GM06990 (cell line): Measurements from ENCODE around the gene HOOK1.

Experiments
- DNase-seq: peaks from one replicate; pipeline ENCODE4 v3.0.0-alpha.2; 2011; ENCODE audit not compliant: insufficient read length; ENCODE audit errors: extremely low read depth
- H3K27me3 ChIP-seq: replicated peaks from 2 replicates; pipeline ENCODE4 v1.6.0; 2011; ENCODE audit warnings: low read length; ENCODE audit not compliant: control insufficient read depth, insufficient read depth
- H3K36me3 ChIP-seq: 2 replicates; pipeline ENCODE4 v1.5.1; 2011; ENCODE audit warnings: low read length; ENCODE audit not compliant: control insufficient read depth, insufficient read depth
- H3K4me3 ChIP-seq: replicated peaks from 2 replicates; pipeline ENCODE4 v1.5.1; 2011; ENCODE audit warnings: low read depth, mild to moderate bottlenecking, control low read depth, low read length
- CTCF ChIP-seq: IDR thresholded peaks from 2 replicates; pipeline ENCODE4 v1.5.1; 2011; ENCODE audit warnings: low read length, control low read depth, mild to moderate bottlenecking, inconsistent platforms; ENCODE audit not compliant: insufficient read depth, poor library complexity, severe bottlenecking

The HOOK1 gene

GRCh38 chr1:59798600-59798999 lies 16.1 kb upstream of the HOOK1 start:
- no peak for TF ChIP-seq CTCF
- no peak for DNase-seq
- Histone ChIP-seq H3K36me3 (no peaks in the 10 kb centered on the region), H3K4me3 (no peak overlapping the region), H3K27me3 (no peaks in the 10 kb centered on the region)

GRCh38 chr1:59803458-59804038 lies 11.2 kb upstream of the HOOK1 start:
- no peak for TF ChIP-seq CTCF
- DNase-seq, result no peak

GRCh38 chr1:59804301-59804700 lies 10.4 kb upstream of the HOOK1 start:
- DNase-seq, result no peak
- H3K36me3 ChIP-seq, result no peaks in the 10 kb centered on the region
- TF ChIP-seq CTCF, result no peak

More at GRCh38 chr1:59803458-59804038, 11.2 kb upstream of the HOOK1 start:
- Histone ChIP-seq H3K4me3 (no peak overlapping the region), H3K27me3 (no peaks in the 10 kb centered on the region), H3K36me3 (no peaks in the 10 kb centered on the region)

GRCh38 chr1:59805554-59805953 lies 9.2 kb upstream of the HOOK1 start:
- Histone ChIP-seq H3K36me3 (no peaks in the 10 kb centered on the region), H3K27me3 (no peaks in the 10 kb centered on the region), H3K4me3 (no peak overlapping the region)
- DNase-seq, result no peak
- TF ChIP-seq CTCF, result no peak

More at GRCh38 chr1:59804301-59804700, 10.4 kb upstream of the HOOK1 start:
- Histone ChIP-seq H3K27me3 (no peaks in the 10 kb centered on the region), H3K4me3 (no peak overlapping the region)

- Histone ChIP-seq H3K36me3 (no peaks in the 10 kb centered on the region), H3K27me3 (no peaks in the 10 kb centered on the region), H3K4me3 (peak overlapping the region; percentile 70)
- peak; percentile 86 for DNase-seq
- TF ChIP-seq CTCF, result no peak
These were observed 409 bp upstream of the HOOK1 start for GRCh38 chr1:59814180-59814900.

- Histone ChIP-seq H3K4me3 (no peak overlapping the region), H3K27me3 (no peaks in the 10 kb centered on the region), H3K36me3 (no peaks in the 10 kb centered on the region)
- no peak for DNase-seq
- TF ChIP-seq CTCF, result no peak
These were observed 1.1 kb downstream of the HOOK1 start for GRCh38 chr1:59815892-59816291.
